Uterus (tissue), 4 donors: ENCODE results near the gene ADCY9. TPM values are rescaled to one million over a fixed set of nuclear protein-coding genes. Genes with fewer than 3 reads are reported as not detected.
"Not testable (repeated sequence)": the region's sequence is repeated elsewhere in the genome, so short reads cannot be mapped to it uniquely, and the experiment has no call there.

Source experiments
- DNase-seq, 2 donors: peaks; one replicate each; pipeline ENCODE4 v3.0.0-alpha.2; 2019 to 2020
- H3K27ac ChIP-seq, 2 donors: fragments of 200-600 bp; sonication (generic); 1 replicate in 1 of 2; 2 replicates in 1 of 2; pipeline ENCODE4 v1.5.1; 2016 to 2018
- H3K27me3 ChIP-seq, 2 donors: fragments of 200-600 bp; sonication (generic); one replicate each; pipeline ENCODE4 v1.5.1; 2018 to 2019; ENCODE audit warnings: control low read depth in 1 of 2
- H3K36me3 ChIP-seq, 2 donors: fragments of 200-600 bp; sonication (generic); one replicate each; pipeline ENCODE4 v1.5.1; 2019; ENCODE audit warnings: control low read depth in 1 of 2
- H3K4me1 ChIP-seq, 2 donors: fragments of 200-600 bp; sonication (generic); one replicate each; pipeline ENCODE4 v1.5.1; 2018 to 2019; ENCODE audit warnings: control low read depth in 1 of 2
- H3K4me3 ChIP-seq, 2 donors: fragments of 200-600 bp; sonication (generic); 1 replicate in 1 of 2; 2 replicates in 1 of 2; pipeline ENCODE4 v1.5.1; 2018 to 2019; ENCODE audit warnings: mild to moderate bottlenecking in 1 of 2
- H3K9me3 ChIP-seq, 2 donors: fragments of 200-600 bp; sonication (generic); one replicate each; pipeline ENCODE4 v1.5.1; 2019; ENCODE audit warnings: control low read depth in 1 of 2
- POLR2A ChIP-seq, 2 donors: fragments of 450-650 bp; IDR thresholded peaks; one replicate each; pipeline ENCODE4 v1.6.1; 2016; ENCODE audit warnings: antibody characterized with exemption in 2 of 2, mild to moderate bottlenecking in 1 of 2, moderate library complexity in 1 of 2
- intact Hi-C: fragments of 100-400 bp; cut with DNase I; formaldehyde crosslinking; loops from one replicate; pipeline ENCODE4 v1.15.1; 2023; ENCODE audit warnings: low total_unique reads
- total RNA-seq, 4 donors: library from RNA; depleted of rRNA in 3 of 4; stranded (reverse); fragments of >200 nt in 3 of 4; gene quantifications; one replicate each; pipeline versions ENCODE4 v1.1.0 to v1.2.4, GENCODE V29; 2014 to 2023
- TF ChIP-seq, protein P1 (sequence below), 4 experiments: fragments of 200-600 bp in 2 of 4; fragments of 450-650 bp in 2 of 4; sonication (generic) in 2 of 4; IDR thresholded peaks; one replicate each; pipeline ENCODE4 v1.5.1; 2016 to 2019; ENCODE audit warnings: antibody characterized with exemption in 4 of 4, mild to moderate bottlenecking in 2 of 4, moderate library complexity in 1 of 4
- donor health status: DM: yes; HTN: yes; CAD: no.

The ADCY9 gene
- total RNA-seq, 4 donors from 2014 or later, result 2.8 to 34.7 (median 20.2) TPM

DNA sequence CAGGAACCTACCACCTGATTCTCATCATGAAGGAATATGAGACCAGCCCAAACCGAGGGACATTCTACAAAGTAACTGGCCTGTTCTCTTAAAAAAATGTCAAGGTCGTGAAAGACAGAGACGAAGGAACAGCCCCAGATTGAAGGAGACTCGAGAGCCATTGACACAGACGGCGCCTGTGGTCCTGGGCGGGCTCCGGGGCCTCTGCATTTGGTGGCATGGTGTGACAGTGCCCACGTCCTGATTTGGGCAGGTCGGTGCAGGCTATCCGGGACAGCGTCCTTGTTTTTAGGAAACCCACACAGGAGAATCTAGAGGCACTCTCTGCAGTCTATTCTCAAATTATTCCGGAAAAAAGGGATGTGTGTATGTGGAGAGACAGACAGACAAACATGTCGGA lies 64.1 kb downstream of the ADCY9 start:
- H3K4me1 ChIP-seq, result peaks cover 5 to 13% of the 10 kb centered on the region in 2 donors
- no peak overlapping the region for H3K4me3 ChIP-seq
- H3K27ac ChIP-seq, result no peak overlapping the region
- DNase-seq, result no peak
- no peaks in the 10 kb centered on the region for H3K9me3 ChIP-seq
- TF ChIP-seq POLR2A (IDR thresholded peaks at IDR 0.05), result no peak
- TF ChIP-seq, protein P1, sequence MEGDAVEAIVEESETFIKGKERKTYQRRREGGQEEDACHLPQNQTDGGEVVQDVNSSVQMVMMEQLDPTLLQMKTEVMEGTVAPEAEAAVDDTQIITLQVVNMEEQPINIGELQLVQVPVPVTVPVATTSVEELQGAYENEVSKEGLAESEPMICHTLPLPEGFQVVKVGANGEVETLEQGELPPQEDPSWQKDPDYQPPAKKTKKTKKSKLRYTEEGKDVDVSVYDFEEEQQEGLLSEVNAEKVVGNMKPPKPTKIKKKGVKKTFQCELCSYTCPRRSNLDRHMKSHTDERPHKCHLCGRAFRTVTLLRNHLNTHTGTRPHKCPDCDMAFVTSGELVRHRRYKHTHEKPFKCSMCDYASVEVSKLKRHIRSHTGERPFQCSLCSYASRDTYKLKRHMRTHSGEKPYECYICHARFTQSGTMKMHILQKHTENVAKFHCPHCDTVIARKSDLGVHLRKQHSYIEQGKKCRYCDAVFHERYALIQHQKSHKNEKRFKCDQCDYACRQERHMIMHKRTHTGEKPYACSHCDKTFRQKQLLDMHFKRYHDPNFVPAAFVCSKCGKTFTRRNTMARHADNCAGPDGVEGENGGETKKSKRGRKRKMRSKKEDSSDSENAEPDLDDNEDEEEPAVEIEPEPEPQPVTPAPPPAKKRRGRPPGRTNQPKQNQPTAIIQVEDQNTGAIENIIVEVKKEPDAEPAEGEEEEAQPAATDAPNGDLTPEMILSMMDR (IDR thresholded peaks at IDR 0.05), result no peak
- intact Hi-C loops, result no loop called here
- no peaks in the 10 kb centered on the region for H3K27me3 ChIP-seq
- H3K36me3 ChIP-seq, result no peaks in the 10 kb centered on the region

DNA sequence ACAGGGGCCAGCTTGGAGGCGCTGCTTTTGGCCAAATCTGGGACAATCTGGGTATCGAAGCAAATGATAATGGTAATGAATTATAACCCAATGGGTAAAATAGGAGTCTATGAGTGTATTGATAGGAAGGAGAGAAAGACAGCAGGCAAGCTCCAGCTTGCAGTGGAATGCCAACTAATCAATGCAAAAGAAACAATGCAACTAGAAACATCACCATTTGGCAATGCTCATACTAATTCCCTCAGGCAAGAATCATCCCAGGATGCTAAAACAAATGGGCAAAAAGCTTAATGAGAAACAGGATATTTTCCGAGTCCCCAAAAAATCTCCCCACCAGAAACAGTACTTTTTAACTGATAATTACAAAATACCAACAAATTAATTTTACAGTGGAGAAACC lies 64.7 kb downstream of the ADCY9 start:
- TF ChIP-seq POLR2A (IDR thresholded peaks at IDR 0.05), result no peak
- TF ChIP-seq, protein P1 (IDR thresholded peaks at IDR 0.05), result no peak
- Histone ChIP-seq H3K4me3 (no peak overlapping the region), H3K36me3 (no peaks in the 10 kb centered on the region), H3K4me1 (peaks cover 5 to 13% of the 10 kb centered on the region in 2 donors), H3K27ac (no peak overlapping the region), H3K9me3 (no peaks in the 10 kb centered on the region), H3K27me3 (no peaks in the 10 kb centered on the region)
- no peak for DNase-seq
- intact Hi-C loops, result no loop called here

DNA sequence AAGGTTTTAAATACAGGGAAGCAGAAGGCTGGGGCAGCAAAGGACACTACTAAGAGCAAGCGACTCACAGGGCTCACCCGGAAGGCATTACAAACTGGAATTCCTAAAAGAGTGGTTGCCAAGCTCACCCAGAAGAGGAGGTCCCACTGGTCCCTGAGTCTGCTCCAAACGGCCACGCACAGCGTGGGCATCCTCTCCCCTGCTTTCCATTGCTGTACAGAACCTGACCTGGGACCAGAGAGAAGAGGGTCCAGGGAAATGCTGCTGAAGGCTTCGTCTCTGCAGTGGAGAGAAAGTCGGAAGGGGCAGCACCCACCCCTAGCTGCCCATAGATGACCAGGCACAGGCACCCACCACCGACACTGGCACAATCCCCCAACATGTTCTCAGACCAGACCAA lies 67.2 kb downstream of the ADCY9 start:
- Histone ChIP-seq H3K4me3 (no peak overlapping the region), H3K9me3 (no peaks in the 10 kb centered on the region), H3K27ac (no peak overlapping the region), H3K4me1 (peaks cover 3 to 9% of the 10 kb centered on the region in 2 donors), H3K27me3 (no peaks in the 10 kb centered on the region), H3K36me3 (no peaks in the 10 kb centered on the region)
- TF ChIP-seq POLR2A (IDR thresholded peaks at IDR 0.05), result no peak
- TF ChIP-seq, protein P1 (IDR thresholded peaks at IDR 0.05), result no peak
- no peak for DNase-seq
- intact Hi-C loops, result no loop called here

DNA sequence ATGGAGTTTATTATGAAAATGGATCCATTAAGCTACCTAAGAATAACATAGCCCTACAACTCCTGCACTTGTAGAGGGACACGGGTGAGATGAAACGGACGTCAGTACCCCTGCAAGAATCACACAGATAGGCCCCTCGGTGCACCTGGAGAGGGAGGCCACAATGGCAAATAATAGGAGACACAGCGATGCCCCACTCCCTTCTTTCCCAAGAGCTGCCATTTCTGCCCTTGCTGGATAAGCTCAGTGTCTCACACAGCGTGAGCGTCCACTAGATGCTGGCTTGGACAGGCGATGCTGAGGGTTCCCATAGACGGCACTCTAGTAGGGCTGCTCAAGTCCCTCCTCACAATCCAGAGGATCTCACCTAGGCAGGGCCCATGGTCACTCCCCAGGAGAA lies 67.8 kb downstream of the ADCY9 start:
- no peak for DNase-seq
- TF ChIP-seq POLR2A (IDR thresholded peaks at IDR 0.05), result no peak
- TF ChIP-seq, protein P1 (IDR thresholded peaks at IDR 0.05), result no peak
- Histone ChIP-seq H3K36me3 (no peaks in the 10 kb centered on the region), H3K9me3 (no peaks in the 10 kb centered on the region), H3K27me3 (no peaks in the 10 kb centered on the region), H3K4me3 (no peak overlapping the region), H3K4me1 (peaks cover 0 to 5% of the 10 kb centered on the region in 2 donors), H3K27ac (no peak overlapping the region)
- intact Hi-C loops, result no loop called here

DNA sequence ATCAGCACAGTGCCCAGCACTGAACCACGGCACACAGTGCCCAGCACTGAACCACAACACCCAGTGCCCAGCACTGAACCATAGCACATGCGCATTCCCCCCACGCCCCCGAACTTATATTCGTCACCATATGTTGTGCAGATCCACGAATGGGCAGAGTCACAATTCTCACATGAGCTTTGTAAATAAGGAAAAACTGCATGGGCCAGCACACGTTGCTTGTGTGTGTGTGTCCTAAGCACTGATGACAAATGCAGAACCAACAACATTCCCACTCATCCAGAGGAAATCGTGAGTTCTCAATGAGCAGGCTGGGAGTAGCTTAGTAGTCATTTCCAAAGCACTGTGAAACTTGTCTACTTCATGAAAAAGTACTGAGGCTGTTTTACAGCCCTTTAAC lies 70.0 kb downstream of the ADCY9 start:
- Histone ChIP-seq H3K4me3 (no peak overlapping the region), H3K27ac (no peak overlapping the region), H3K4me1 (no peaks in the 10 kb centered on the region), H3K9me3 (no peaks in the 10 kb centered on the region), H3K27me3 (no peaks in the 10 kb centered on the region), H3K36me3 (no peaks in the 10 kb centered on the region)
- TF ChIP-seq, protein P1 (IDR thresholded peaks at IDR 0.05), result no peak
- no peak for TF ChIP-seq POLR2A (IDR thresholded peaks at IDR 0.05)
- DNase-seq, result no peak
- intact Hi-C loops, result no loop called here

DNA sequence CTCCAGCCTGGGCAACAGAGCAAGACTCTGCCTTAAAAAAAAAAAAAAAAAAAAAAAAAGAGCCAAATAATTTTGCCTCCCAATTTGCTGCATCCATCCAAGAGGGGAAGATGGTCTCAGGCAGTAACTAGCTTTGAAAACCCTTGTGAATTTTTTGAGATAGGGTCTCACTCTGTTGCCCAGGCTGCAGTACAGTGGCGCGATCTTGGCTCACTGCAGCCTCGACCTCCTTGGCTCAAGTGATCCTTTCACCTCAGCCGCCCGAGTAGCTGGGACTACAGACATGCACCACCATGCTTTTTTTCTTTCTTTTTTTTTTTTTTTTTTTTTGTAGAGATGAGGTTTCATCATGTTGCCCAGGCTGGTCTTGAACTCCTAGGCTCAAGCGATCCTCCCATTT lies 70.7 kb downstream of the ADCY9 start:
- H3K4me1 ChIP-seq, H3K27me3 ChIP-seq, H3K4me3 ChIP-seq, DNase-seq, H3K36me3 ChIP-seq, H3K9me3 ChIP-seq, intact Hi-C loops: not testable (repeated sequence)
- H3K27ac ChIP-seq, result peak overlapping the region in 1 of 2 donors; percentile 63
